Ishikawa (cell line): ENCODE results near the gene CALD1.
A peak's percentile ranks its signal among the peaks of the same experiment; 100 is the strongest.

Experiments used
- CEBPB ChIP-seq: IDR thresholded peaks from 2 replicates; pipeline ENCODE4 v1.6.1; 2012
- CREB1 ChIP-seq: IDR thresholded peaks from 2 replicates; pipeline ENCODE4 v1.6.1; 2012; ENCODE audit warnings: low read depth
- EGR1 ChIP-seq: IDR thresholded peaks from 2 replicates; pipeline ENCODE4 v1.6.1; 2012
- EP300 ChIP-seq: IDR thresholded peaks from 2 replicates; pipeline ENCODE4 v1.6.1; 2012; ENCODE audit warnings: borderline replicate concordance
- FOXM1 ChIP-seq: IDR thresholded peaks from 2 replicates; pipeline ENCODE4 v1.6.1; 2012; ENCODE audit warnings: low read depth, borderline replicate concordance
- MAX ChIP-seq: IDR thresholded peaks from 2 replicates; pipeline ENCODE4 v1.6.1; 2012
- NFIC ChIP-seq: IDR thresholded peaks from 2 replicates; pipeline ENCODE4 v1.6.1; 2012
- RAD21 ChIP-seq: IDR thresholded peaks from 2 replicates; pipeline ENCODE4 v1.6.1; 2012; ENCODE audit warnings: low read depth
- TAF1 ChIP-seq: IDR thresholded peaks from 2 replicates; pipeline ENCODE4 v1.6.1; 2012; ENCODE audit warnings: low read depth, mild to moderate bottlenecking
- TCF12 ChIP-seq: IDR thresholded peaks from 2 replicates; pipeline ENCODE4 v1.6.1; 2012; ENCODE audit warnings: low read depth
- TEAD4 ChIP-seq: IDR thresholded peaks from 2 replicates; pipeline ENCODE4 v1.6.1; 2012
- YY1 ChIP-seq: IDR thresholded peaks from 2 replicates; pipeline ENCODE4 v1.6.1; 2012; ENCODE audit warnings: low read depth
- ZBTB7A ChIP-seq: IDR thresholded peaks from 2 replicates; pipeline ENCODE4 v1.6.1; 2012; ENCODE audit warnings: low read depth
- TF ChIP-seq, protein P1 (sequence below): IDR thresholded peaks from 2 replicates; pipeline ENCODE4 v1.6.1; 2012; ENCODE audit warnings: low read depth, mild to moderate bottlenecking
- TF ChIP-seq, protein P2 (sequence below): IDR thresholded peaks from 2 replicates; pipeline ENCODE4 v1.6.1; 2012

CALD1 gene

DNA sequence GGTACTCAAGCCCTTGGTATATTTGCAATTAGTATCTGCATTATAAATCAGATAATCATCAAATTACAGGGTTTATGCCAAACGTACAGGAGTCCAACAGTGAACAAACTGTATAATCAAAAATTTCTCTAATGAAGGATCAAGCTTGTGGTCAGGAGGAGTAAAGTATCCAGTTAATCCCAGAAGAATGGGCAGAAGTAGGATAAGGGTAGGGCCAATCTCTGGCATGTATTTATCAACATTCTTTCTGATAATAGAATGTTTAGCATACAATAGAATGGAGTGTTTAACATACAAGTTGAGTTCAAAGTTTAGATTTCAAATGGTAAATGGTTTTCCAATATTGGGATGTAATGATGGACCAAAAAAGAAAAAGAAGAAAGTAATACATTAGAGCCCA is 103.0 kb downstream of the CALD1 start:
- TF ChIP-seq TCF12 (no peak), EGR1 (no peak), YY1 (no peak), CREB1 (no peak)
- TF ChIP-seq, protein P1, sequence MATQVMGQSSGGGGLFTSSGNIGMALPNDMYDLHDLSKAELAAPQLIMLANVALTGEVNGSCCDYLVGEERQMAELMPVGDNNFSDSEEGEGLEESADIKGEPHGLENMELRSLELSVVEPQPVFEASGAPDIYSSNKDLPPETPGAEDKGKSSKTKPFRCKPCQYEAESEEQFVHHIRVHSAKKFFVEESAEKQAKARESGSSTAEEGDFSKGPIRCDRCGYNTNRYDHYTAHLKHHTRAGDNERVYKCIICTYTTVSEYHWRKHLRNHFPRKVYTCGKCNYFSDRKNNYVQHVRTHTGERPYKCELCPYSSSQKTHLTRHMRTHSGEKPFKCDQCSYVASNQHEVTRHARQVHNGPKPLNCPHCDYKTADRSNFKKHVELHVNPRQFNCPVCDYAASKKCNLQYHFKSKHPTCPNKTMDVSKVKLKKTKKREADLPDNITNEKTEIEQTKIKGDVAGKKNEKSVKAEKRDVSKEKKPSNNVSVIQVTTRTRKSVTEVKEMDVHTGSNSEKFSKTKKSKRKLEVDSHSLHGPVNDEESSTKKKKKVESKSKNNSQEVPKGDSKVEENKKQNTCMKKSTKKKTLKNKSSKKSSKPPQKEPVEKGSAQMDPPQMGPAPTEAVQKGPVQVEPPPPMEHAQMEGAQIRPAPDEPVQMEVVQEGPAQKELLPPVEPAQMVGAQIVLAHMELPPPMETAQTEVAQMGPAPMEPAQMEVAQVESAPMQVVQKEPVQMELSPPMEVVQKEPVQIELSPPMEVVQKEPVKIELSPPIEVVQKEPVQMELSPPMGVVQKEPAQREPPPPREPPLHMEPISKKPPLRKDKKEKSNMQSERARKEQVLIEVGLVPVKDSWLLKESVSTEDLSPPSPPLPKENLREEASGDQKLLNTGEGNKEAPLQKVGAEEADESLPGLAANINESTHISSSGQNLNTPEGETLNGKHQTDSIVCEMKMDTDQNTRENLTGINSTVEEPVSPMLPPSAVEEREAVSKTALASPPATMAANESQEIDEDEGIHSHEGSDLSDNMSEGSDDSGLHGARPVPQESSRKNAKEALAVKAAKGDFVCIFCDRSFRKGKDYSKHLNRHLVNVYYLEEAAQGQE, result no peak

GRCh38 chr7:134885967-134886352 is 106.5 kb downstream of the CALD1 start:
- TF ChIP-seq EGR1 (no peak), TCF12 (no peak), CEBPB (0 out of 2 replicates have a peak, but pooled peaks have one; percentile 10)

GRCh38 chr7:134886353-134887057 is 107.1 kb downstream of the CALD1 start:
- TF ChIP-seq YY1, result no peak
- no peak for TF ChIP-seq RAD21
- TF ChIP-seq, protein P1, result no peak
- TF ChIP-seq CEBPB, result no peak
- no peak for TF ChIP-seq EP300
- TF ChIP-seq TEAD4, result no peak
- no peak for TF ChIP-seq CREB1

GRCh38 chr7:134887523-134887922 is 108.1 kb downstream of the CALD1 start:
- TF ChIP-seq NFIC (no peak), EP300 (no peak), ZBTB7A (no peak), CEBPB (no peak), EGR1 (no peak), TCF12 (no peak), CREB1 (no peak), TAF1 (no peak), RAD21 (no peak), TEAD4 (no peak), FOXM1 (no peak), YY1 (no peak), MAX (no peak)
- TF ChIP-seq, protein P1, result no peak
- TF ChIP-seq, protein P2, sequence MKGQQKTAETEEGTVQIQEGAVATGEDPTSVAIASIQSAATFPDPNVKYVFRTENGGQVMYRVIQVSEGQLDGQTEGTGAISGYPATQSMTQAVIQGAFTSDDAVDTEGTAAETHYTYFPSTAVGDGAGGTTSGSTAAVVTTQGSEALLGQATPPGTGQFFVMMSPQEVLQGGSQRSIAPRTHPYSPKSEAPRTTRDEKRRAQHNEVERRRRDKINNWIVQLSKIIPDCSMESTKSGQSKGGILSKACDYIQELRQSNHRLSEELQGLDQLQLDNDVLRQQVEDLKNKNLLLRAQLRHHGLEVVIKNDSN, result no peak

DNA sequence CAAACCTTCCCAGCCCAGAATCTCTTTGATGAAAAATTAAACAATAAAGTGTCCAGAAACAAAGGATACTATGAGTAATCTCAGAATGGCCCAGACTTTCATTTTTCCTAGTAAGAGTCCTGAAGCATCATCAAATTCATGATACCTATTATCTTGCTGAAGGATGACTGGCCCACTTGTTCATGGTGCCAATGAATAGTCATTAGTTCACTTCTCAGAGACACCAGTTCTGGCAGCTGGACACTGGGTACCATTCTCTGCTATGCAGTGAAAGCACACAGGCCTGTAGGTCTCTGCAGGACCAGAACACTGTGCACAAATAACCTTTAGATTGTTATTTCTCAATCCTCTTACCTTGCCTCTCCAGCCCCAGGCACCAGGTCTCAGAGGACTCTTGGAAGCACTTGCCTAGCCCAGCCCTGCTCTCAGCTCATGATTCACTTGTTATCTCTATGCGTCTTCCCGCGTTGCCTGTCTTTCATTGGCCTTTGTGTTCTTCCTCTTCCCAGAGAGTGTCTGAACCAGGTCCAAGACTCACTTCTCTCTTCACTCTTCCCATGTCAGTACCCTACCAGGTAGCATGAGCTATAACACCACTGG is 108.8 kb downstream of the CALD1 start:
- TF ChIP-seq NFIC (no peak), CREB1 (no peak), FOXM1 (no peak), TEAD4 (no peak), RAD21 (no peak), EGR1 (no peak), TAF1 (no peak), EP300 (no peak), TCF12 (no peak), YY1 (no peak), CEBPB (no peak), MAX (no peak), ZBTB7A (no peak)
- TF ChIP-seq, protein P2, result no peak
- TF ChIP-seq, protein P1, result no peak
